ENCODE measurements around the gene ADGRL3.

ADGRL3 gene

GRCh38 chr4:62004881-62005280, 804.8 kb downstream of the ADGRL3 start:
- H3K9ac ChIP-seq (ENCODE audit: low read length), result no peak overlapping the region
- H3K9me2 ChIP-seq (replicated peaks; ENCODE audit: insufficient read depth, low read length), result no peaks in the 10 kb centered on the region
- H3K27ac ChIP-seq (ENCODE audit: low read depth, low read length), result no peak overlapping the region
- H2AFZ ChIP-seq (ENCODE audit: low read depth, low read length, severe bottlenecking), result no peak overlapping the region
- H4K20me1 ChIP-seq (ENCODE audit: low read depth, low read length), result no peaks in the 10 kb centered on the region
- no peaks in the 10 kb centered on the region for H3F3A ChIP-seq (ENCODE audit: insufficient read depth)
- H3K27me3 ChIP-seq (ENCODE audit: low read length), result no peaks in the 10 kb centered on the region
- H3K4me3 ChIP-seq (ENCODE audit: insufficient read depth, low read length, poor library complexity, severe bottlenecking), result no peak overlapping the region
- no peak overlapping the region for H3K4me2 ChIP-seq (ENCODE audit: low read depth, low read length, poor library complexity, severe bottlenecking)
- H3K36me3 ChIP-seq (ENCODE audit: low read length), result no peaks in the 10 kb centered on the region
- no peak for TF ChIP-seq EZH2phosphoT487 (conservative IDR thresholded peaks at IDR 0.05; ENCODE audit: low read length)
- no peak for TF ChIP-seq CTCF (IDR thresholded peaks at IDR 0.05; ENCODE audit: insufficient read depth, low read length, poor library complexity, severe bottlenecking)
- no peaks in the 10 kb centered on the region for H3K79me2 ChIP-seq (ENCODE audit: insufficient read depth, low read length)
- H3K9me3 ChIP-seq (ENCODE audit: insufficient read depth, low read length), result no peaks in the 10 kb centered on the region

- Histone ChIP-seq H3K9me3 (ENCODE audit: insufficient read depth, low read length) (no peaks in the 10 kb centered on the region), H4K20me1 (ENCODE audit: low read depth, low read length) (no peaks in the 10 kb centered on the region), H3K4me3 (ENCODE audit: insufficient read depth, low read length, poor library complexity, severe bottlenecking) (no peak overlapping the region), H3K27ac (ENCODE audit: low read depth, low read length) (no peak overlapping the region), H2AFZ (ENCODE audit: low read depth, low read length, severe bottlenecking) (no peak overlapping the region), H3K4me2 (ENCODE audit: low read depth, low read length, poor library complexity, severe bottlenecking) (no peak overlapping the region), H3K9me2 (replicated peaks; ENCODE audit: insufficient read depth, low read length) (no peaks in the 10 kb centered on the region), H3K27me3 (ENCODE audit: low read length) (no peaks in the 10 kb centered on the region), H3K9ac (ENCODE audit: low read length) (no peak overlapping the region), H3K36me3 (ENCODE audit: low read length) (no peaks in the 10 kb centered on the region), H3K79me2 (ENCODE audit: insufficient read depth, low read length) (no peaks in the 10 kb centered on the region), H3F3A (ENCODE audit: insufficient read depth) (no peaks in the 10 kb centered on the region)
- no peak for TF ChIP-seq CTCF (IDR thresholded peaks at IDR 0.05; ENCODE audit: insufficient read depth, low read length, poor library complexity, severe bottlenecking)
- TF ChIP-seq EZH2phosphoT487 (conservative IDR thresholded peaks at IDR 0.05; ENCODE audit: low read length), result no peak
These were observed 806.0 kb downstream of the ADGRL3 start for GRCh38 chr4:62006108-62006507.

- Histone ChIP-seq H3K9me2 (replicated peaks; ENCODE audit: insufficient read depth, low read length) (no peaks in the 10 kb centered on the region), H4K20me1 (ENCODE audit: low read depth, low read length) (no peaks in the 10 kb centered on the region), H3K79me2 (ENCODE audit: insufficient read depth, low read length) (no peaks in the 10 kb centered on the region), H3K9me3 (ENCODE audit: insufficient read depth, low read length) (no peaks in the 10 kb centered on the region), H3K4me3 (ENCODE audit: insufficient read depth, low read length, poor library complexity, severe bottlenecking) (no peak overlapping the region), H3F3A (ENCODE audit: insufficient read depth) (no peaks in the 10 kb centered on the region), H2AFZ (ENCODE audit: low read depth, low read length, severe bottlenecking) (no peak overlapping the region), H3K27me3 (ENCODE audit: low read length) (no peaks in the 10 kb centered on the region), H3K27ac (ENCODE audit: low read depth, low read length) (no peak overlapping the region), H3K4me2 (ENCODE audit: low read depth, low read length, poor library complexity, severe bottlenecking) (no peak overlapping the region), H3K36me3 (ENCODE audit: low read length) (no peaks in the 10 kb centered on the region), H3K9ac (ENCODE audit: low read length) (no peak overlapping the region)
- no peak for TF ChIP-seq CTCF (IDR thresholded peaks at IDR 0.05; ENCODE audit: insufficient read depth, low read length, poor library complexity, severe bottlenecking)
- no peak for TF ChIP-seq EZH2phosphoT487 (conservative IDR thresholded peaks at IDR 0.05; ENCODE audit: low read length)
These were observed 815.1 kb downstream of the ADGRL3 start for GRCh38 chr4:62015043-62015739.
